GM18511 (cell line): Measurements from ENCODE around the gene IGFL4.

Experiments
- ATAC-seq: cut with Tn5 transposase; IDR thresholded peaks from one replicate; pipeline ENCODE4 v1.9.1; 2021; ENCODE audit warnings: mild to moderate bottlenecking, moderate library complexity; ENCODE audit not compliant: unreplicated experiment

IGFL4 gene

DNA sequence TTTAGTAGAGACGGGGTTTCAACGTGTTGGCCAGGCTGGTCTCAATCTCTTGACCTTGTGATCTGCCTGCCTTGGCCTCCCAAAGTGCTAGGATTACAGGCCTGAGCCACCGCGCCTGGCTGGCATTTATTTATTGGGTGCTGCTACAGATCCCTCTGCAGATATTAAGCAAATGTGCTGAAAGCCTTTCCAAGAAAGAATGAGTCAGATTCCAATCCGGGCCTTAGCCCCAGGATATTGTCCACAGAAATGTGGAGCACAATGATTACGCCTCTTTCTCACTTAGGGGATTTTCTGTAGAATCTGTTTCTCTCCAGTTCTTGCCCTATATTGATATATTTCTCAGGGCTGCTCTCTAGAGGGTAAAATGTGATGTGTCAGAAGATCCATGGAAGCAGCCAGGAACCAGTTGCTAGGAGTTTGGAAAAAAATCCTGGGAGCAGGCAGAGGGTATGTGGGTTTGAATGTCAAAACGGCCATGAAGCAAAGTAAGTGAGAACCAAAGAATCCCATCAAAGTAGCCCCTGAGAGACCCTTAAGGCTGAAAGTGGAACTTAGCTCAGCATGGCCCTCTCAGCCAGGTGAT, 24.8 kb upstream of the IGFL4 start:
- no peak for ATAC-seq

DNA sequence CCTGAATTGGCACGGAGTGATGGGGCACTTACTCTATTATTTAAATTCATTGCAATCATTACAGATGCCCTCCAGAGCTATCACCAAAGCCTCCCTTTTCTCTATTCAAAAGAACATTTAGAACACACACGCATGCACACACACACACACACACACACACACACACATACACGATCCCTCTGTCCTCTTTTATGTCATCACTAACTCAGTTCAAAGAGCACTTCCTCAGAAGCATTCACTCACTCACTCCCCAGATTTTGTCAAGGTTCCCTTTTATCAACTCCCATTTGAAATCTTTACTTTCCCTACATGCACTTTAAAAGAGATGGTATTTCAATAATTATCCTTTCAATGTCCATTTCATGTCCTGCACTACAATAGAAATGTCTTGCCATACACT, 22.4 kb upstream of the IGFL4 start:
- no peak for ATAC-seq

DNA sequence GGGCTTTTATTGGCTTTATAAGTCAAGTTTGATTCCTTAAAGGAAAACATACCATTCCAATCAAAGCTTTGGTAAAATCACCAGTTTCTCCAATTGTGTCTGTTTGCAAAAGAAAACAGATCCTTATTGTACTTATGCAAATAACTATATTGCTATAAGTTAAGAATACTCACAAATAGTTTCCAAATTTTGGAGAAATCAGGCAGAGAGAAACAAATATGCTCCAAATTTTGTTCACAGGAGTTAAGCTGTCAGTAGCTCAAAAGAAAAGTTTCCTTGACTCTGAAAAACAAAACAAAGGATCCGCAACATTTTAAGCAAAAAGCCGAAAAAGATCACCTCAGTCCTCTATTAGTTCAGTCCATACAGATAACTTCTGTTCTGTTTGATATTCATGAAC, 19.2 kb upstream of the IGFL4 start:
- ATAC-seq: no peak

DNA sequence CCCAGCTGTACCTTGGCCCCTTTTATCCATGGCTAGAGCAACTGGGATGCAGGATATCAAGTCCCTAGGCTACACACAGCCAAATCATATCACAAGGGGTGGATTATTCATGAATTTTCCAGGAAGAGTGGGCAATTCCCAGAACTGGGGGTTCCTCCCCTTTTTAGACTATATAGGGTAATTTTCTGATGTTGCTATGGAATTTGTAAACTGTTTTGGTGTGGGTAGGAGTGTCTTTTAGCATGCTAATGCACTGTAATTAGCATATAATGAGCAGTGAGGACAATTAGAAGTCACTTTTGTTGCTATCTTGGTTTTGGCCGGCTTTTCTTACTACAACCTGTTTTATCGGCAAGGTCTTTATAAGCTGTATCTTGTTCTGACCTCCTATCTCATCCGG, 18.0 kb upstream of the IGFL4 start:
- ATAC-seq: no peak

DNA sequence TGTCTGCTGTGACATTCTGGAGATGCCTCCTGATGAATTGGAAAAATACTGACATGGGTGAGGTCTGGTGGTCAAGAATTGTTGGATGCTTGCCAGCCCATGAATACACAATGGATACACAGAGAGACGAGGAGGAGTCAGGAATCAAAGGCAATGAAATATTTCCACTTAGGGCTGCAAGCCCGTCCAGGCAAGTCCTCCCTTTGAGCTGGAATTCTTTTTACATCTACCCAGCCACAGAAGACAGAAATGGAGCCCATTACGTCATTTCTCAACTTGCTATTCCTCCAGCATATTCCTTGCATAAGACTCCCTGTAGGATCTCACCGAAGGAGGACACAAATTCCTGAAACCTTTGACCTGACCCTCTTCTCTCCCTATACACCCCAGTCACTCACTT, 15.7 kb upstream of the IGFL4 start:
- ATAC-seq: no peak

DNA sequence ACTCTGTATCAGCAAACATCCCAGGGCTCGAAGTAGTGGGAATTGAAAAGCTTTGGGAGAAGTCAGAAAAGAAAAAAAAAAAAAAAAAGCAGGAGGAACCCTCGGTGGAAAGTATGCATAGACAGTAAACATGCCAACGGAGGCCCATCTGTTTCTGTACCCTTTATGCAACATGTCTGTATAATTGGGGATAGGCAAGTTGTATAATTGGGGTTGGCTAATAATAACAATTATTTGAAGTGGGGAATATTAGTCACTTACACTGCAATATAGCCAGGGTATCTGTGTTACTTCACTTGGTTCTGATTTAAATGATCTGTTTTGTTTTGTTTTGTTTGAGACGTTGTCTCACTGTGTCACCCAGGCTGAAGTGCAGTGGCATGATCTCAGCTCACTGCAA, 12.1 kb upstream of the IGFL4 start:
- ATAC-seq: no peak

DNA sequence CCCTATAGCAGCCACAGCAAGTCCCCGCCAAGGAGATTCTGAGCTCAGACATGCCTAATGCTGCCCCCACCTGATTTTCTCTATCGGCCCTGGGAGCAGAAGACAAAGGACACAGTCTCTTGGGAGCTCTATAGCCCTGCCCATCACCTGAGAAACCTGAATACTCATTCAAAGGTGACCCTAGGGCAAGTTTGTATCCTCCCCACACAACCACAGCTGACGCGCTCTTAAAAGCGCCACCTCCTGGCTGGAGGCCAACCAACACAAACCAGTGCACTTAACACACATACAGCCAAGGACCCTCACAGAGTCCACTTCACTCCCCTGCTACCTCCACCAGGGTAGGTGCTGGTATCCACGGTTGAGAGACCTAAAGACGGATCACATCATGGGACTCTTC, 8.8 kb upstream of the IGFL4 start:
- ATAC-seq: no peak

DNA sequence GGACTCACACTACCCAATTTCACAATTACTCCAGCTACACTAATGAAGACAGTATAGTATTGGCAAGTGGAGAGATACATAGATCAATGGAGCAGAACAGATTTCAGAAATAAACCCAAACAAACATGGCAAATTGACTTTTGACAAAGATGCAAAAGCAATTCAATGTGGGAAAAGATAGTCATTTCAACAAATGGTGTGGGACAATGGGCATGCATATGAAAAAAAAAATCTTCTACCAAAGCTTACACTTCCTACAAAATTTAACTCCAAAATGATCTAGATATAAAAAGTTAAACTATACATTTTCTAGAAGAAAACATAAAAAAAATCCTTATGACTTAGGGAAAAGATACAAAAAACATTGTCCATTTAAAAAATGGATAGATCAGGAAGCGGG, 2.7 kb upstream of the IGFL4 start:
- ATAC-seq: no peak

DNA sequence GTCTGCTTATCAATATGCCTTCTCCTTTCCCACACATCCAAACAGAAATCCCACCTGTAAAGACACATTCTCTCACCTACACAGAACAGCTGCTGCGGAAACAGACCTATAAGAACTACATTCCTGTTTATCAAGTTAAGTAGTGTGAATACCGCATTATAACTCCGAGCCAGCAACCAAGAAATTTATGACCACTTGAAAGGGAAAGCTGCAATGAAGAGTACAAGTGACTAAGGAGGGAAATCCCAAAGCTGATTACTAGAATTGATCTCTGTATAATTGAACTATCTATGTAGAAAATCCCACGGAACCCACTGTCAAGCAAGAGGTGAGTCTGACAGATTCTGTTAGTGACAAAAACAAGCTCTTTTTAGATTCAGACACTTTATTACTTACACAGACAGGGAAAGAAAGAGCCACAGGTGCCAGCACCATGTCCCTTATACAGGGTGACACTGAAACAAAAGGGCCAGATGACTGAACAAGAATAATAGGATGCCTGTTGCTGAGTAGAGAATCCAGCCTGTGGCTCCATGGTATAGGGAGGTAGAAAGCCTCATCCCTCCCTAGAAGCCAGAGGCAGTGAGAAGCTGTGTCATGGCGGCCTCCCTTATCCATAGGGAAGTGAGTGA, 1.6 kb upstream of the IGFL4 start:
- ATAC-seq: no peak

DNA sequence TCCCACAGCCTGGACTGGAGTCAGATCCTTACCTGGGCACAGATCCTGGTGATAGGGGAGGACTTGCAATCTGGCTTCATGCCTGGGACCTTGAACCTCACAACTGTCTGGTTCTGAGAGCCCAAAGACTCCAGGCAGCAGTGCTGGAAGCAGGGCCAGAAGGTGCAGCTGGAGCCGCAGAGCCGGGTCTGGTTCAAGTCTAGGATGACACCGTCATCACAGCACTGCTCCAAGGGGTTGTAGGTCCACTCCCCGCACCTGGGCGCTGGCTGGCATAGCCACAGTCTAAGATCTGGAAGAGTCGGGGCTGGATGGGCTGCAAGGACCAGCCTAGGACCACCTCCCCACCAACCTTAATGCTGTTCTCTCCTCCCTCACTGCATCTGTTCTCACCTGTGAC, 677 bp downstream of the IGFL4 start:
- ATAC-seq: no peak

DNA sequence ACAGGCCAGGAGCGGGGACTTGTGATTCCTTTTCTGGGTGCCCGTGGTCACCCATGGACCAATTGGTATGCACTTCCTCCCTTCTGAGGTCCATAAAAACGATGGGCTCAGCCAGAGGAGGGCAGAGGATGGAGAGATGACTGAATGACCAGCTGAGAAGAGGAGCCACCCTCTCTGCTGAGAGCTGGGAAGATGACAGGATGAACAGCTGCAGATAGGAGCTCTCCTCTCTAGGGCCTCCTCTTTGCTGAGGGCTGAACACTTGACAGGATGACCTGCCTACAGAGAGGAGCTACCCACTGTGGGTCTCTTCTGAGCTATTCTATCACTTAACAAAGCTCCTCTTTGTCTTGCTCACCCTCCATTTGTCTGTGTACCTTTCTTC, 4.1 kb downstream of the IGFL4 start:
- ATAC-seq: no peak

DNA sequence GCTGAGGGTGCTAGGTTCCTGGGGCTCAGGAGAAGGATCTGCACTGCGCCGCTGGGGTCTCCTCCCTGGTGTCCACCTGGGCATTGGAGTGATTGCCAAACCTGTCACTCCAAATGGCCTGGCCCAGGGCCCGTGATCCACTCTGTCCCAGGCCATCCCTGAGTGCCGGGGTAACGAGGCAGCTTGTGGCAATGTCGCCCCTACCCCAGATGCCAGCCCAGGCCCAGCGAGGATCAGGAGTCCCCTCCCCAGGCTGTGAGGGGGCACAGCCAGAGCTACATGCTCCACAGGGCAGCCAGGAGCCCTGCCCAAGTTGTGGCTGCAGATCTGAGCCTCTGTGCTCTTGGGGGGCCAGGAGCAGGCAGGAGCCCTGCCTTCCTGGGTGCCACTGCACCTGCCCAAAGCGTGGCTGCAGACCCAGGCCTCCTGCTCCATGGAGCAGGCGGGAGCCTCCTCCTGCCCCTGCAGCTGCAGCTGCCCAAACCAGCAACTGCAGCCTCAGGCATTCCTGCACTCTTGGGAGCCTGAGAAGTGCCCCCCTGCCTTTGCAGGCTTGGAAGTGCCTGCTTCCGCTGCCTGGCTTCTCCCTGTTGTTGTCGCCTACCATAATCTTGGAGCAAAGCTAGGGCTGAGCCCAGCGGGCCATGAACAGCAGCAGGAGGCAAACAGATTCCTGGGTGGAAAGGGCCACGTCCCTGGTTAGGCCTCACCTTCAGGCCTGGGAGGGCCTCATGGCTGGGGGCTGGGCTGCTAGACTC, 4.6 kb downstream of the IGFL4 start:
- no peak for ATAC-seq

DNA sequence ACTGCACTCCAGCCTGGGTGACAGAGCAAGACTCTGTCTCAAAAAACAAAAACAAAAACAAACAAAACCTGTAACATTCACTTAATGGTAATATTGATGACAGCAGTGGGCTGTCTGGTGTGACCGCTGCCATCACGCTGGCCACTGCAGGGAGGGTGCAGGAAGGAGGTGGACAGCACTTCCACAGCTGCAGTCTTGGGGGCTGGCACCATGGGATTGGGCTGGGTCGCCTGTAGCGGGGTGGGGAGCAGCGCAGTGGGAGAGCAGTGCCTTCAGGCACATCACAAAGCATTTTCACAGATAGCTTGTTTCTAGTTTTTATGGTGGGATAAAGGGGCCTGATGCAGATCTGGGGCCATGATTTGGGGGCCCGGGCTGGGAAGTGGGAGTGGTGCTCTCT, 5.3 kb downstream of the IGFL4 start:
- no peak for ATAC-seq

DNA sequence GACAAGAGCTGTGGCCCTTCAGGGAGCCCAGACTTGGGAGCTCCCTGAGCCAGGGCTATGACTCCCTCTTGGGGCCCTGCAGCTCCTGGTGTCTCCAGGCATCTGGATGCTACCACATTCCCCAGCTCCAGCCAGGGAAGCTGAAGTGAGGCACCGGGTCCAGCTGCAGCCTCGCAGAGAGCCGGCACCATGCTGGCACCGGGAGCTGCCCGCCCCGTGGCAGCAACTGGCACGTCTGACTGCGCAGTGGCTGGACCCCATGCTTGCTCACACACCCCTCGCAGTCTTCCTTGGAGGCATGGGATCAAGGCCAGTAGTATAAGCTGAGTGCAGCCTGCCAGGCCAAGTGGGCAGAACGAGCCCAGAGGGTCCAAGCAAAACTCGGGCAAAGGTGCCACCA, 7.4 kb downstream of the IGFL4 start:
- ATAC-seq: no peak

DNA sequence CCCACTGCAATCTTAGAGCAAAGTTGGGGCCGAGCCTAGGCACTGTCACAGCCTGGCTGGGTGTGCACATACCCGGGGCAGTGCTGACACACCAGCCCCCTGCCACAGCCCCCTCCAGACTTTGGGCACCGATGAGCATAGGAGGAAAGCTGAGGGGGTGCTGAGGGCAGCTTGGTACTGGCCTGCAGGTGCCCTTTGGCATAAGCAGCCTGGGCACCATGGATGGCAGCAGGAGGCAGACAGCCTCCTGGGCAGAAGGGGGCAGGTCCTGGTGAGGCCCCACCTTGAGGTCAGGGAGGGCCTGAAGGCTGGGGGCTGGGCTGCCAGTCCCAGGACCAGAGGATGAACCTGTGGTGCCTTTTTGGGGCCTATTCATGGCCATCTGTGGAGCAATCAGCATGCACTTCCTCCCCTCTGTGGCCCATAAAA, 8.2 kb downstream of the IGFL4 start:
- ATAC-seq: no peak

DNA sequence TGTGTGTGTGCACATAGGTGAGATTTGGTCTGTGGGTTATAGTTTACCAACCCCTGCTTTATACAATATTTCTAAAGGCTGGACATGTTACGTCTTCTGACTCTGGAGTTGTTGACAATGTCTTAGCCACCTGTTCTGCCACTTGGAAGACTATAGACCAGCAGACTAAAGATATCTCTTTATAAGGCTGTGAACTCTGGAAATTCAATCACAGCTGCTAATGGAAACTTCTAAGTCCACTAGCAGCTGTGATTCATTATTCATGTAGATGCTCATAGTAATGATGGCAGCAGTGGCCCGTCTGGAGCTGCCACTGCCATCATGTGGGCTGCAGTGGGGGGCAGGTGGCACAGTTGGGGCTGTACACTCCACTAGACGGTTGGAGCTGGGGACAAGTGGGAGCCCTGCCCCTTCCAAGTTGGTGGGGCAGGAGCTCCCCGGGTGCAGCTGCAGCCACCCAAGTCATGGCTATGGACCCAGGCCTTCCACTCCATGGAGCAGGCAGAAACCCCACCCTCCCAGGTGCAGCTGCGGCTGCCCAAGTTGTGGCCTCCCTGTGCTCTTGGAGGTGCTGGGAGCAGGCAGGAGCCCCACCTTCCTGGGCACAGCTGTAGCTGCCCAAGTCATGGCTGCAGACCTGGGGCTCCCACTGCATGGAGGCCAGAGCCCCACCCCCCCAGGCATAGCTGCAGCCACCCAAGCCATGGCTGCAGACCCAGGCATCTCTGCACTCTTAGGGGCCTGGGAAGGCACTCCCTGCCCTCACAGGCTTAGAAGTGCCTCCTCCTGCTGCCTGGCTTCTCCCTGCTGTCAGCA, 8.8 kb downstream of the IGFL4 start:
- ATAC-seq: no peak

DNA sequence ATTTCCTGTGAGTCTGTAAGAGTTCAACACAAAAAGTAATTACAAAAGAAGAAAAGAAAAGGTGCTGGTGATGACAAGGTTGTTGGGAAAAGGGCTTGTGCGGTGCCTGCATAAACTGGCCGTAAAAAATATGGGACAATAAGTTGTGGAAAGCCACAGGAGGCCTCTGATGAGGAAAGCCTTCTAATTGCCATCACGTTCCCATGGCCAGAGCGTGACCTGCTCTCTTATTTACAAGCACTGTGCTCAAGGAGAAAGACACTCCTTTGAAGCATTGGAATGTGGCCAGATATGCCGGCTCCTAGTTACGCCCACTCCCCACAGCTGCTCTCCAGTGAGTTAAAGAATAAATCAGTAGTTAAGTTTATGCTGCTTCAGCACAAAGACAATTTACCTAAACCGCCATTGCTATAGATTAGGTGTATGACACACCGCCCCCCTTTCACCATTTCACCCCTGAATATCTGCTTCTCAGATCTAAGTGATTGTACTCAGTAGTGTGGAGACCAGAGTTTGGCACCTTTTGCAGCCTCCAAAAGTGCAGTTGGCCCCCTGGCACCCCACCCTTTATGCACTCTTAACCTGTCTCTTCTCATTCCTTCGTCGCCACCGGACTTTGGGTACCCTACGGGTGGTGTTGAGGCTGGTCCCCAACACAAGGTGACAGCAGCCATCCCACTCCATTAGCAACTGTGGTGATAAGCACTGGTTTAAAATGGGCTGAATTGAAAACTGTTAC, 9.8 kb downstream of the IGFL4 start:
- ATAC-seq: no peak

DNA sequence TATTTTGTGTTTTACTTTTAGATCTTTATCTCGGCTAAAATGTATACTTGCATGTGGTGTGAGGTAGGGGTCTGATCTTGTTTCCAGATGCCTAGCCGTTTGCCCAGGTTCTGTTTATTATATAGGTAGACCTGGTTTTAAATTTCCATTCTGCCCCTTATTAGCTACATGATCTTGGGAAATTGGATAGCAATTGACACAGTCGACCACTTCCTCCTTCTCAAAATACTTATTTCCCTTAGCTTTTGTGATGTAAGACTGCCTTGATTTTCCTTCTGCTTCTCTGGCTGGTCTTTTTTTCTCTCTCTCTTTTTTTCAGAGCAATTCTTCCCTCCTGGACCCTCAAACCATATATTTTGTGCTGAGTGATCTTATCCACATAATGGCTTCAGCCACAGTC, 15.0 kb downstream of the IGFL4 start:
- ATAC-seq: no peak

DNA sequence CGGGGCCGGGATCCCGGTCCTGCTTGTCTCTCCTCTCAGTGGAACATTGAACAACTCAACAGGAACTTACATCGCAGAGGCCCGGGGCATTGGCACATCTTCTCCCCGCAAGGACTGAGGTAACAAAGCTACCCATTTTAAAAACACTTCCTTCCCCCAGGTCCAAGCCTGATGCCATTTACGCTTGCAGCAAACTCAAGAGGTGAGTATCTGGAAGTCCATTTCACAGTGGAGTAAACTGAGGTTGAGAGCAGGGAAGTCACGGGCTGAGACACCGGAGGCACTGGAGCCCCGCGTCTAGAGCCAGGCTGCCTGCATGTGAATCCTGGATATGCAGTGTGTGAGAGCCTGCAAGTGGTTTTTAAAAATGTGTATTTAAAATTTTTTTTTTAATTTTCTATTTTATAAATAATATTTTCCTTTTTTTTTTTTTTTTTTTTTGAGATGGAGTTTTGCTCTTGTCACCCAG, 17.5 kb downstream of the IGFL4 start:
- ATAC-seq: no peak

DNA sequence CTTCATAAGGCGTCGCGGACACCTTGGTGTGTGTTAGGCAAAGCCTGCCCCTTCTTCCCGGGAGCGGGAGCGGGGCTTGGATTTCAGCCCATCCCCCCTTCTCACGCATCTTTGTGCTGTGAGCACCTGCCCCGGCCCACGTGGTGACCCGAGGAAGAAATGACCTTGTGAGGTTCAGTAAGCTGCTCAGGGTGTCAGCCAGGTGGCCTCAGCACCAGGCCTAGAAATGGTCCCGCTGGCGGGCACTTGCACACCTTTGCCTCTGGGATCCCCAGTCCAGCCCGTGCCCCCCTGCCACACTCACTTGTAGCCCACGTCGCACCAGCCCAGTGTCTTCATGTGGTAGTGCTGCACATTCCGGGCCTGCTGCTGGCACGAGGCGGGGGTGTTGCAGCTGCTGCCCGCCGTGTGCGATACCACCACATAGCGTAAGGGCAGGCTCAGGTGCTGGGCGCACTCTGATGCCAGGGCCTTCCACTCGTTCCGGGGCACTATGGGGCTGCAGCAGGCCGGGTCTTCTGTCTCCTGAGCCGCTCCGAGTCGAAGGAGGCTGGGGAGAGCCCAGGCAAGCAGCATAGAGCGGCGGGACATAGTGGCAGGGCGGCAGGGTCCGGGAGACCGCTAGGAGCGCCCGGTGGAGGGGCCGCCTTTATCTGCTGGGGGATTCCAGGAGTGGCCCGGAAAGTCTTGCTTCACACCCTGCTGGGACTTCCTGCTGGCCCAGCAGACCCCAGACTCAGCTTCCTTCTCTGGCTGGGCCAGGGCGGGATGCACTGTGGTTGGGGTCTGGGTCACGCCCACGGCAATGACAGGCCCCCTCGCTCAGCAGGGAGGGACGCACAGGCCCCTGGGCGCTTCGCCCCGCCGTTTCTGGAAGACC, 18.1 kb downstream of the IGFL4 start, which contains the start of gene PGLYRP1:
PGLYRP1 (minus strand) TSS at position 623 of the 880 bp plus-strand sequence; CDS start at position 591, 32 bp downstream.
- ATAC-seq: no peak
